ENCODE data around the gene TSNAX.

GRCh38 chr1:231557411-231557810 is 28.9 kb downstream of the TSNAX start:
- TF ChIP-seq POLR2A (IDR thresholded peaks at IDR 0.05; ENCODE audit: low read depth, low read length) (no peak), NFE2L2 (IDR thresholded peaks at IDR 0.05; ENCODE audit: low read depth, low read length) (no peak), CTCF (conservative IDR thresholded peaks at IDR 0.05; ENCODE audit: low read depth, low read length) (no peak), FOS (IDR thresholded peaks at IDR 0.05; ENCODE audit: low read depth, low read length) (no peak), RFX5 (IDR thresholded peaks at IDR 0.05; ENCODE audit: low read depth, low read length) (no peak), BHLHE40 (IDR thresholded peaks at IDR 0.05; ENCODE audit: low read depth, low read length) (no peak), RCOR1 (IDR thresholded peaks at IDR 0.05; ENCODE audit: insufficient replicate concordance, low read length) (no peak)

Measured in IMR-90 (cell line).